GM21423 (cell line): ENCODE measurements around the gene SLC15A1.

ENCODE experiments used
- ATAC-seq: cut with Tn5 transposase; IDR thresholded peaks from one replicate; pipeline ENCODE4 v1.9.1; 2021; ENCODE audit warnings: mild to moderate bottlenecking, moderate library complexity; ENCODE audit not compliant: unreplicated experiment

Gene SLC15A1

GRCh38 chr13:98781470-98781869 lies 29.0 kb upstream of the SLC15A1 start:
- no peak for ATAC-seq

- ATAC-seq = no peak
Observed at GRCh38 chr13:98781045-98781444, 28.6 kb upstream of the SLC15A1 start.

DNA sequence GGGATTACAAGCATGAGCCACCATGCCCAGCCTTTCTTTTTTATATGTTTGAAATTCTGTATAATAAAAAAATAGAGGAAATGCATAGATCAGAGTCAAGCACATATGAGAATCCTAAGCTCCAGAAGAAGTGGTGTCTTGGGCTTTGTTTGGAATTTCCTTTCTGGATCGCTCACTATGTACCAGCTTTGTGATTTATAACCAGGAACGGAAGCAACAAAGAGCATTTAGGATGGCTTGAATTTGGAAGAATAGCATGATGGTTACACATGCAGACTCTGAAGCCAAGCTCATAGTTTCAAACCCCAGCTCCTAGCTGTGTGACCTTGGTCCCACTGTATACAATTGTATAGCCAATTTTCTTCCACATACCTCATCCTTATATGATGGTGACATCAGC lies 28.0 kb upstream of the SLC15A1 start:
- ATAC-seq = no peak

GRCh38 chr13:98779695-98780094 lies 27.2 kb upstream of the SLC15A1 start:
- no peak for ATAC-seq

DNA sequence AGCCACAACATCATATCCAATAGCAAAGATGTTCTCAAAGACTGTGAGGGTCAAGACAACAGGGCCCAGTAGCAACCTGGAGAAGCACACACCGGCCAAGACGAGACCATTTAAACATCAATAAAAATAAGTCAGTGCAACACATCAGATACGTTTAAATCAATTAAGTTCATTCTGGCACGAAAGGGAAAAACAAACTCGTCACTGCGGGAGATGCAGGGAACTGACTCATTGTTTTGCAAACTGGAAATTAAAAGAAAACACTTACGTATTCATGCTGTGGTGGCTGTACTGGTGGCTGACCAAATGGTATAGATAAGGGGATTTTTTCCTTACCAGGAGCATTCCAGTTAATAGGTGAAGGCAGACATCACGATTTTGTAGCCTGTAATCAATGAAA lies 26.3 kb upstream of the SLC15A1 start:
- no peak for ATAC-seq

- ATAC-seq = no peak
Observed at GRCh38 chr13:98776644-98777043, 24.2 kb upstream of the SLC15A1 start.

GRCh38 chr13:98775844-98776598 lies 23.5 kb upstream of the SLC15A1 start:
- no peak for ATAC-seq

DNA sequence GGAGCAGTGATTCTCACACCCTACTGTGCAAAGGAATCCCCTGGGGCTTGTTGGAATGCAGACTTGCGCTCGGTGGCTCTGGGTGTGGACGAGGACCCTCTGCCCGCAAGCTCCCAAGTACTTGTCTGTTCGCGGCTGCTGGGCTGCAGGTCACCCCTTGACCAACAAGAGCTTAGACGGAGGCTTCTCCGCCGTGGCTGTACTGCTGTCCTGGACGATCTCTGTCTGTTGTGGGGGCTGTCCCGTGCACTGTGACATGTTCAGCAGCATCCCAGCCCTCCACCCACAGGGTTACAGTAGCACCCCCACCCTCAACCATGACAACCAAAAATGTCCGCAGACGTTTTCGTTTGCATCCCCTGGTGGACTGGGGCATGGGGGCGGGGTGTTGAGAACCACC lies 22.9 kb upstream of the SLC15A1 start:
- ATAC-seq = no peak

- ATAC-seq = no peak
Observed at GRCh38 chr13:98774776-98775175, 22.3 kb upstream of the SLC15A1 start.

- no peak for ATAC-seq
Observed at GRCh38 chr13:98773921-98774320, 21.4 kb upstream of the SLC15A1 start.

DNA sequence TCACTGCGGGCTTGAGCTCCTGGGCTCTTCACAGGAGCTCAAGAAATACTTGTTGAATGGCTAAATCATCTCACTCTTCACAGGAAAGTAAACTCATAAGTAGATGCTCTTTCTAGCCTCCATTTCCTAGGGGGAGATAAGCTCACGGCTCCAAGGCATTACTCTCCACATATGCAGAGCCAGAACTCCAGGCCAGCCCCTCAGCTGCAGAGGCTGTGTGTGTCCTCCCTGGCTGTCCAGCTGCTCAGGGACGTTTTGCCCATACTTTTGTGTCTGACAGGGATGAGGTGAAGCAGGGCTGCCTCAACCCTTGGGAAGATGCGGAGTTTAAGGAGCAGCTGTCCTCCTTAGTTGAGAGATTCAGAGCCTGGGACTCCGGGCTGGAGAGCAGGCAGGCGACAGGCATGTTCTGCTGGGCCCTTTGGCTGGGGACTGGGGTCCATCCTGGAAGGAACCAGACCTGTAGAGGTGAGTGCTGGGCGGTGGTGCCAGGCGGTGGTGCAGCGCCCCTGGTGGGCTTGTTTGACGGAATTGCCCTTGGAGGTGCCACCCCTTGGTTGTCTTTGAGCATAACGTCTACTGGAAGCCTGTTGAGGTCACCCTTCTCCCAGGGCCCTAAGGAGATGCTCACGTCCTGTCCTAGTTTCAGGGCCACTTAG lies 20.5 kb upstream of the SLC15A1 start:
- ATAC-seq = no peak

DNA sequence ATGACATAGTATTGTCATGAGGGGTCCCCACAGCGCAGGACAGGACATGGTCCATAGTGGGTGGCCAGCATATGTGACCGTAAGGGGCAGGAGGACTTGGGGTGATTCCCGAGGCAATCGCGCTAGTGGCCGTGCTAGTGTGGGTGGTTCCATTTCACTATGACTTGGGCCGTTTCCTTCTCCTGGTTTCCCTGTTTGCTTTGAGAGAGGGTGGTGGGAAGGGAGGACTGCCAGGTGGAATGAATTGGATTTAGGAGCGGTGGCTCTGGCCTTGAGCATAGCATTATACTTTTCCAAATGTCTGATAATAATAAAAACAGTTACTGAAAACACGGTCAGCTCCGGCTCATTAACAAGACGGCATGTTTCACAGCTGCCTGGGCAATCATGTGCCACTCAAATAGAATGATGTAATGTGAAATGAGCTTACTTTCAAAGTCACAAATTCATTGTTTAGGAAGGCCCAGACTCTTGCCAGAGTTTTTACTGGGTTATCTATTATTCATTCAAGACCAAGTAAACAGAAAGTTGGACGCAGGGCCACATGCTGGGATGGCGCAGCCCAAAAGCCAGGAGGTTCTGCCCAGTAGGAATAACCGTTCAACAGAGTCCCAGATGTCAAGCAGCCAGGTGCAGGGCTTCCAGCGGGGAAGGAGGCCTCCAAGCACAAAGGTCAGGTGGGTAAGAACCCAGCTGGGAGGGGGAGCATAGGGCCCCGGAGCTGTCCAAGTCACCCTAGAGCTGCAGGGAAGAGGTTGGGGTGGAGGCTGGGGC lies 19.6 kb upstream of the SLC15A1 start:
- ATAC-seq = no peak

DNA sequence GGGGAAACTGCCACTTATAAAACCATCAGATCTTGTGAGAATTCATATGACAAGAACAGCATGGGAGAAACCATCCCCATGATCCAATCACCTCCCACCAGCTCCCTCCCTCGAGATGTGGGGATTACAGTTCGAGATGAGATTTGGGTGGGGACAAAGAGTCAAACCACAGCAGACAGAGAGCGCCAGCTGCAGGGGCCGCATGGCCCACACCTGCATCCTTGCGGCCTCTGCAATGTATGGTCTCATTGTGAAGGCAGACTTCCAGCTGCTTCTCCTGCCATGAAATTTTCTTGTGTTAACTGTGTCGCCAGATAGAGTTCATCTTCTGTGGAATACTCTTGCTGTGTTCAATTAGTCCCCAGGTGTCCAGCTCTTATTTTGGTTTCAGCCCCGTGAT lies 17.3 kb upstream of the SLC15A1 start:
- ATAC-seq = no peak

DNA sequence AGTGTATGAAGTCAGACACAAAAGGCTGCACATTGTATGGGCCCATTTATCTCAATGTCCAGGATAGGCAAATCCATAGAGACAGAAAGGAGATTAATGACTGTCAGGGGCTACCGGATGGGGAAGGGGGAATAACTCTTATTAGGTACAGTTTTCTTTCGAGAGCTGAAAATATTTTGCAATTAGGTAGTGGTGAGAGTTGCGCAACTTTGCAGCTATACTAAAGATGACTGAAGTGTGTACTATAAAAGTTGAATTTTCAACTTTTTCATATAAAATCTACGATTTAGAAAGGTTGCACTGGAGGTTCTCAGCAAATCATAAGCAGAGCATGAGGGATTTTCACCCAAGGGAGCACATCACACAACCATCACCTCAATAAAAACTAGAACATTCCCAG lies 16.1 kb upstream of the SLC15A1 start:
- ATAC-seq = no peak

- no peak for ATAC-seq
Observed at GRCh38 chr13:98766697-98767096, 14.2 kb upstream of the SLC15A1 start.

DNA sequence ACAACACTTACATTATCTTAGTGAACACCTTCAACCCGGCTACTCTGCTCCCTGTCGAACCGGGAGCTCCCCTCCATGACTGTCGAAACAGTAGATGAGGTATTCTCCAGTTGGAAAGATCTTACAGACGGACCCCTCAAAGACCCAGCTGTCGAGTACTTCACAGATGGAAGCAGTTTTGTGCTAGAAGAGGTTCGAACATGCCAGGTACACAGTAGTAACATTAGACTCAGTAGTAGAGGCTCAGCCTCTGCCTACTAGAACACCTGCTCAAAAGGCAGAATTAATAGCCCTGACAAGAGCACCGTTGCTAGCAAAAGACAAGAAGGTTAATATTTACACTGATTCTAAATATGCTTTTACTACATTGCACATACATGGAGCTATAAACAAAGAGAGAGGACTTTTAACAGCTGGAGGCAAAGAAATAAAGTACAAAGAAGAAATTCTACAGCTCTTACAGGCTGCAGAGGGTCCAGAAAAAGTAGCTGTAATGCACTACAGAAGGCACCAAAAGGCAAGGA lies 13.6 kb upstream of the SLC15A1 start:
- no peak for ATAC-seq

DNA sequence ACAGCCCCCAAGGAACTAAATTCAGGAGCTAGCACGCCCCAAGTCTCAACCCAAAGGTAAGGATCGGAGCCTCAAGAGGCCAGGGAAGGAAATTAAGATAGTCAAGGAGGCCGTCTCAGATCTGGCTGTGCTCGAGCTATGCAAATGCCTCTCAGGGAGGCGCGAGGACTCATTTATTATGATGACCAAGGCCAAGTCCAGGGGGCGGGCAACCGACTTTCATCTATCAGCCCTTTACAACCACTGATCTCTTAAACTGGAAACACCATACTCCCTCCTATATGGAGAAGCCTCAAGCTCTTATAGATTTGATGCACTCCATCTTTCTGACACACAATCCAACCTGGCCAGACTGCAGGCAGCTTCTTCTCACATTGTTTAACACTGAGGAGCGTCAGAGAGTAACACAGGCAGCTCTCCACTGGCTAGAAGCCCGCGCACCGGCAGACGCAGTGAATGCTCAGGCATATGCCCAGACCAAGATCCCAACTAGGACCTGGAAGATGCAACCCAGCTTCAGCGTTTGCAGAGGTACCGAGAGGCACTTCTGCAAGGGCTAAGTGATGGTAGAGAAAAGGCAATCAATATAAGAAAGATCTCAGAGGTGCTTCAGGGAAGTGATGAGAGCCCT lies 9.6 kb upstream of the SLC15A1 start:
- no peak for ATAC-seq

DNA sequence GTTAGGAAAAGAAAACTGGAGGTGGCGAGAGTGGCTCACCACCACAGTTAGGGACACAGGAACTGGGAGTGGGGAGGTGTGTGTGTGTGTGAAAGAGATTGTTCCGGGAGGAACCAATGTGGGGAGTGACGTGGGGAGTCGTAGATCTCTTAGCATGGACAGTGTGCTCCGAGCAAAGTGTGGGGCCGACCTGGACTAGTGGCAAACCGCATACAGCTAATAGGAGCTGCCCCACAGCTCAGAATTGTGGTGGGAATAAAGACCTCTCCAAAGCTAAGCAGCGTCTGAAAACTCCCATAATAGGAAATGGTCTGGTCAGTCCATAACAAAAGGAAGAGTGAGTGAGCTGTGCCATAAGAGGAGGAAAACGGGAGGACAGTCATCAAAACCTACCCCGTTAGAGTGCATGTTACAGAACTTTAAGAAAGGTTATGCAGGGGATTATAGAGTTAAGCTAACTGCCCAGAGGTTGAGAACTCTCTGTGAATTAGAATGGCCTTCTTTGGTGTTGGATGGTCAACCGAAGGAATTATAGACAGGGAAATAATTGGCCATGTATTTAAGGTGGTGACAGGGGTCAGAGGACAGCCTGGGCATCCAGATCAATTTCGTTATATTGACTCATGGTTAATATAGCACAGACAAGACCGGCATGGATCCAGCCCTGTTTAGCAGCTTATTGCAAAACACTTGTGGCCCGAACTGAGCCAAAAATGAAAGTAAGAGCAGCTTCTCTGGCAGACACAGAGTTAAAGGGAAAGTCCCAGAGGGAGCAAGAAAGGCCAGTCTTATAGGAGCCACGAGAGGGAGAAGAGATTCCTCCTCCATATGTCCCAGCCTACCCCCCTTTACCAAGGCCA lies 8.9 kb upstream of the SLC15A1 start:
- no peak for ATAC-seq

GRCh38 chr13:98755729-98756128 lies 3.3 kb upstream of the SLC15A1 start:
- no peak for ATAC-seq

DNA sequence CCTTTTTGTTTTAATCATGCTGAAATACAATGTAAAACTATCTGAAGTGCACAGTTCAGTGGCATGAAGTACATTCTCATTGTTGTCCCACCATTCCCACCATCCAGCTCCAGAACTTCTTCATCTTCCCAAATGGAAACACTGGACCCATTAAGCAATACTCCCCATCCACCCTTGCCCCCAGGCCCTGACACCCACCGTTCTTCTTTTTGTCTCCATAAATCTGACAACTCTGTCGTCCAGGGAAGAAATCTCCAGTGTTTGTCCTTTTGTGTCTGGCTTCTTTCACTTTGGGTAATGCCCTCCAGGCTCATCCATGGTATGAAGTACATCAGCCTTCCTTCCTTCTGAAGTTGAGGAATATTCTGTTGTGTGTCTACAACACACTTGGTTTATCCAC lies 2.6 kb upstream of the SLC15A1 start:
- ATAC-seq = no peak
